AG09309 (cell line): ENCODE results near the gene ID2.

Experiments
- DNase-seq: peaks from one replicate; pipeline ENCODE4 v3.0.0-alpha.2; 2010; ENCODE audit warnings: low read depth
- H3K4me3 ChIP-seq: 2 replicates; pipeline ENCODE4 v1.5.1; 2011; ENCODE audit warnings: mild to moderate bottlenecking, low read depth, low read length, moderate library complexity; ENCODE audit not compliant: control insufficient read depth
- TF ChIP-seq, protein P1 (sequence below): IDR thresholded peaks from 2 replicates; pipeline ENCODE4 v1.5.1; 2011; ENCODE audit warnings: mild to moderate bottlenecking, low read depth, low read length, inconsistent platforms; ENCODE audit not compliant: insufficient read depth, control insufficient read depth; ENCODE audit errors: missing control alignments

ID2 gene

DNA sequence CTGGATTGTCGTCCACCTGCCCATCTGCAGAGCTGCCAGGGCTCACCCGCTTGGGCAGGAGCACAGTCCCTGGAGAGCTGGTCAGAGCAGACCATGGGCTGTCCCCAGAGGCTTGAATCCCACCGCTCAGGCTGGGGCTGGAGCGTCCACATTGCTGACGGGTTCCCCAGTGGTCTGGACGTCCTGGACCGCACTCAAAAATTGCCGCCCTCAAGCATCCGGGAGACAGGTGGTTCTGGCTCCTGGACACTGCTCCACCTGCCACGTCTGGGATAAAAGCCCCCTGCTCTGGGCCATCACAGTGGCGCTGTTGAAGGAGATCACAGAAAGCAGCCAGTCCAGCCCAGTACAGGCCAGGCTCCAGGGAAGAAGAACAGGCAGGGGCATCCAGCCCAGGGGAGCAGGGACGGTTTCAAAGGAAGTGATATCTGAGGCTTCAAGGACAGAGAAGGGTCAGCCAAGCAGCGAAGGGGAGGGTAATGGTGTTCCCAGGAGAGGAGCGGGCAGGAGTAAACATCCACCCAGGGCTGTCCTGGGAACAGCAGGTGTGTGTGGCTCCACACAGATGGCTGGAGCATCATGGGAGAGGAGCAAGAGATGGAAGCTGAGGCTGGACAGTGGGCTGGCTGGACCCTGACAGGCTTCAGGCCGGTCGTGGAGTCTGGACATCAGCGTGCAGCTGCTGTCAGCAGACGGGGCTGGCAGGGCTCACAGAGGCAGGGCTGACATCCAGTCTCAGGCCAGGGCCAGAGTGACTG lies 21.9 kb upstream of the ID2 start:
- TF ChIP-seq, protein P1, sequence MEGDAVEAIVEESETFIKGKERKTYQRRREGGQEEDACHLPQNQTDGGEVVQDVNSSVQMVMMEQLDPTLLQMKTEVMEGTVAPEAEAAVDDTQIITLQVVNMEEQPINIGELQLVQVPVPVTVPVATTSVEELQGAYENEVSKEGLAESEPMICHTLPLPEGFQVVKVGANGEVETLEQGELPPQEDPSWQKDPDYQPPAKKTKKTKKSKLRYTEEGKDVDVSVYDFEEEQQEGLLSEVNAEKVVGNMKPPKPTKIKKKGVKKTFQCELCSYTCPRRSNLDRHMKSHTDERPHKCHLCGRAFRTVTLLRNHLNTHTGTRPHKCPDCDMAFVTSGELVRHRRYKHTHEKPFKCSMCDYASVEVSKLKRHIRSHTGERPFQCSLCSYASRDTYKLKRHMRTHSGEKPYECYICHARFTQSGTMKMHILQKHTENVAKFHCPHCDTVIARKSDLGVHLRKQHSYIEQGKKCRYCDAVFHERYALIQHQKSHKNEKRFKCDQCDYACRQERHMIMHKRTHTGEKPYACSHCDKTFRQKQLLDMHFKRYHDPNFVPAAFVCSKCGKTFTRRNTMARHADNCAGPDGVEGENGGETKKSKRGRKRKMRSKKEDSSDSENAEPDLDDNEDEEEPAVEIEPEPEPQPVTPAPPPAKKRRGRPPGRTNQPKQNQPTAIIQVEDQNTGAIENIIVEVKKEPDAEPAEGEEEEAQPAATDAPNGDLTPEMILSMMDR, result no peak
- DNase-seq, result no peak
- H3K4me3 ChIP-seq, result no peak overlapping the region

DNA sequence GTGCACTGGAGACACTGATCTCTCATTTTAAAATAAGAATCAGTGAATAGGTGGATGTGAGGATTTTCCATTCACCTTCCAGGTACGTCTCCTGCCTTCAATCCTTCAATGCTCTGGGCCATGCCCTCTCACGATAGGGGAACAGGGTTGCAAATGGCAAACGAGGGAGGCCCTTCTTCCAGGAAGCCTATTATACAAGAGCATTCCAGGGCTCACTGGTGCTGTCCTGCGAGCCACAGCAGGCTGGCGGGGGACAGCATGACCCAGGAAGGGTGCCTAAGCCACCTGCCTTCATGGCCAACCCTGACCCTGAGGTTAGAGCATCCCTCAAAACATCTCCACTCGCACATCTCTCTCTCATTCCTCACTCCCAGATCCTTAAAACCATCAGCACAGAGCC lies 20.6 kb upstream of the ID2 start:
- TF ChIP-seq, protein P1, result no peak
- H3K4me3 ChIP-seq, result no peak overlapping the region
- no peak for DNase-seq

DNA sequence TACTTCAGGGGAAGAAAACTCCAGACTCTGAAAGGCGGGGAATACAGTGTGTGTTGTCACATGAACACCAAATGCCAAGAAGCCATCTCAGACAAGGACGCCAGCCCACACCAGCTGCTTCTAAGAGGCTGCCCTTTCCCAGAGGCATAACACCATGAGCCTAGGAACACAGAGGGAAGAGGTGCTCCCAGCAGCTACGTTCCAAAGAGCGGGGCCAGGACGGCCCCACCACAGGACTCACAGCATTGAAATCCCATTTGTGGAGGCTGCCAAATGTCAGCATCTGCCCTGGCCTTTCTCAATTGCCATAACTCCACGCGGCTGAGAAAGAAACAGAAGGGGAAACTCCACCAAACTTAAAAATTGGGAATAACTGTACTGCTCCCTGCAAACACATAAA lies 20.1 kb upstream of the ID2 start:
- H3K4me3 ChIP-seq, result no peak overlapping the region
- DNase-seq, result no peak
- TF ChIP-seq, protein P1, result no peak

DNA sequence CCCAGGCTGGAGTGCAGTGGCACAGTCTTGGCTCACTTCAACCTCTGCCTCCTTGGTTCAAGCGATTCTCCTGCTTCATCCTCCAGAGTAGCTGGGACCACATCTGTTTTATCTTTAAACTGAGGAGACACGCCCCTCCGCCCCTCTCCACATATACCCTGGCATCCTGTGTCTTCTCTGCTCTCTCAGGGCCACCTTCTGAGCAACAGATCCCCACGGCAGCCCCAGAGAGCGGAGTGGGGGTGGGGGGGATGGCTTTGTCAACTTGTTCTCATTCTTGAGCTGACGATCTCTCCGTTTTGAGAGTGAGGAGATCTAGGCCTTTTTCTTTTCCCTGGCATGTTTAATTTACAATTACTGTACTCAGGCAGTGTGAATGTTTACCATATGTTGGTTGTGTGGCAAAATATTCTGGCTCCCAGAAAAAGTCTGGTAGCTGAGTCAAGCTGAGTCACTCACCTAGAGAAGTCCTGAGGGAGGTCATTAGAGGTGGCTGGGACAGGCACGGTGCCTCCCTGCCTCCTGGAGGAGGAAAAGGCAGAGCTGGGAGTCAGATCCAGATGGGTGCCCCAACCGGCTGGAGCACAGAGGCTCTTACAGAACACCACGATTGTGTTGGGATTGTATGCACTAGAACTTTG lies 19.5 kb upstream of the ID2 start:
- peak; percentile 71 for DNase-seq
- H3K4me3 ChIP-seq, result no peak overlapping the region
- TF ChIP-seq, protein P1, result peak; percentile 50

DNA sequence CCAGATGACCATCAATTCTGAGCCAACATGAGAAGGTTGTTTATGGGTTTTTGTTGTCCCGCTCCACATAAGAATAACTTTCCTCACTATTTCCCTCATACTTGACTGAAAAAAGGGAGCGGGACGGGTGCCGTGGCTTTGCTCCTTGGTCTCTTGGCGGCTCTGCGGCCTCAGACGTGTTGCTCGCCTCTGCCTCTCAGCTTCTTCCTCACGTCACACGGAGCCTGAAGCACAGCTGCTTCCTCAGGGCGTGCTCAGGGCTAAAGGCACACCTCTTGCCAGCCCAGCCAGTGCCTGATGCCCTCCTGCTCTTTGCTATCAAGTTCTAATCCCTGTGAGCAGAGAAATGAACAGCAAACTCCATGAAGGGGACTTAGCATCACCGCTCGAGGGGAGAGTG lies 17.9 kb upstream of the ID2 start:
- no peak overlapping the region for H3K4me3 ChIP-seq
- TF ChIP-seq, protein P1, result no peak
- no peak for DNase-seq

DNA sequence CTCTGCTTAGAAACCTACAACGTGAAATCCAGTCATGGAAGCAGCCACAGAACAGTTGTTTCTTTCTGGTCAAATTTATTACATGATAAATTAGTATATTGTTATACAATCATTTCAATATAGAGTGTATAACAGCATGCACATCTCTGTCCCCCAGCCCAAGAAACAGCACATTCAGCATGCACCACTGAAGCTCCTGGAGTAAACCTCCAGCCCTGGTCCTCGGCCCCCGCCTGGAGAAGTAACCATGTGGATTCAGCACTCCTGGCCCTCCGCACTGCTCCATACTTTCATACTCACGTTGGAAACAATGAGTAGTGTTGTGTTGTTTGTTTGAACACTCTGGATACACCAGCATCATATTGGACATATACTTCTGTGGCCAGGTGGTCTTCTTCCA lies 15.3 kb upstream of the ID2 start:
- TF ChIP-seq, protein P1, result no peak
- DNase-seq, result no peak
- no peak overlapping the region for H3K4me3 ChIP-seq
